ENCODE data around the gene S100A5. TPM values are rescaled to one million over a fixed set of nuclear protein-coding genes. Genes with fewer than 3 reads are reported as not detected.

The S100A5 gene
- total and polyA plus RNA-seq, 9 of the 15 experiments (the other 6 are each of a cell fraction or from before 2014, with no cell fraction given) = 0.56 to 1.4 (median 0.64) TPM; not detected in 5

DNA sequence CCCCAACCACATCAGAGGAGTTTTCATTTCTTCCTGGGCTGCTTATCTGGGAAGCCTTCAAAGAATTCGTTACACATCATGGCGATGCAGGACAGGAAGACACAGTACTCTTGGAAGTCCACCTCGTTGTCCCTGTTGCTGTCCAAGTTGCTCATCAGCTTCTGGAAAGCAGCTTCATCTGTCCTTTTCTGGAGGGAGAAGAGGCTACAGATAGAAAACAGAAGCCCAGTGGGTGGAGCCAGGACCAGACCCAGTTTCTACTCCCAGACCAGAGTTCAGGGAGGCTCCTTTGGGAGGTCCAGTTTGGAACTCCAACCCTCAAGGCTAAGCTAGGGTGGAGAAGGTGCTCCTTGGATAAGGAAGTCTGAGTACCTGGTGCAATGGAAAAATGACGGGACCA is 3.0 kb upstream of the S100A5 start (continued):
- TF ChIP-seq, protein P1, sequence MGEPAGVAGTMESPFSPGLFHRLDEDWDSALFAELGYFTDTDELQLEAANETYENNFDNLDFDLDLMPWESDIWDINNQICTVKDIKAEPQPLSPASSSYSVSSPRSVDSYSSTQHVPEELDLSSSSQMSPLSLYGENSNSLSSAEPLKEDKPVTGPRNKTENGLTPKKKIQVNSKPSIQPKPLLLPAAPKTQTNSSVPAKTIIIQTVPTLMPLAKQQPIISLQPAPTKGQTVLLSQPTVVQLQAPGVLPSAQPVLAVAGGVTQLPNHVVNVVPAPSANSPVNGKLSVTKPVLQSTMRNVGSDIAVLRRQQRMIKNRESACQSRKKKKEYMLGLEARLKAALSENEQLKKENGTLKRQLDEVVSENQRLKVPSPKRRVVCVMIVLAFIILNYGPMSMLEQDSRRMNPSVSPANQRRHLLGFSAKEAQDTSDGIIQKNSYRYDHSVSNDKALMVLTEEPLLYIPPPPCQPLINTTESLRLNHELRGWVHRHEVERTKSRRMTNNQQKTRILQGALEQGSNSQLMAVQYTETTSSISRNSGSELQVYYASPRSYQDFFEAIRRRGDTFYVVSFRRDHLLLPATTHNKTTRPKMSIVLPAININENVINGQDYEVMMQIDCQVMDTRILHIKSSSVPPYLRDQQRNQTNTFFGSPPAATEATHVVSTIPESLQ (CRISPR knock-in tag; IDR thresholded peaks at IDR 0.05) = no peak
- no peak for TF ChIP-seq ILF3 (IDR thresholded peaks at IDR 0.05; ENCODE audit: borderline replicate concordance)
- TF ChIP-seq TSHZ1 (CRISPR knock-in tag; IDR thresholded peaks at IDR 0.05) = no peak

Measured in K562 (cell line).